NCI-H526 (cell line): ENCODE data around the gene NTN1.
"Not testable (repeated sequence)": the region's sequence is repeated elsewhere in the genome, so short reads cannot be mapped to it uniquely, and the experiment has no call there.

Experiments
- DNase-seq, 2 experiments: peaks; one replicate each; lab custom pipeline; 2025; lab: John Stamatoyannopoulos, UW

Gene NTN1

GRCh38 chr17:9021158-9021991, at the start of gene NTN1:
Gene NTN1, plus strand, starts transcription at chr17:9021510. Its CDS starts 864 bp downstream, at chr17:9022374.
- DNase-seq = peak in 1 of 2 experiments; percentile 61

- no peak for DNase-seq
Observed at GRCh38 chr17:8975091-8975725, 46.1 kb upstream of the NTN1 start.

GRCh38 chr17:8976638-8977037, 44.7 kb upstream of the NTN1 start:
- peak; percentile 70 to 77 for DNase-seq

- DNase-seq = no peak
Observed at GRCh38 chr17:8979715-8980114, 41.6 kb upstream of the NTN1 start.

GRCh38 chr17:8981443-8981842, 39.9 kb upstream of the NTN1 start:
- DNase-seq = no peak

- not testable (repeated sequence) for DNase-seq
Observed at GRCh38 chr17:8984225-8984624, 37.1 kb upstream of the NTN1 start.

- no peak for DNase-seq
Observed at GRCh38 chr17:8985054-8985701, 36.1 kb upstream of the NTN1 start.

- no peak for DNase-seq
Observed at GRCh38 chr17:8986295-8986694, 35.0 kb upstream of the NTN1 start.

GRCh38 chr17:8988263-8988935, 32.9 kb upstream of the NTN1 start:
- DNase-seq = not testable (repeated sequence)

- peak in 1 of 2 experiments; percentile 55 for DNase-seq
Observed at GRCh38 chr17:8991514-8992285, 29.6 kb upstream of the NTN1 start.

- peak; percentile 23 to 73 for DNase-seq
Observed at GRCh38 chr17:8994319-8994718, 27.0 kb upstream of the NTN1 start.

- peak in 1 of 2 experiments; percentile 2 for DNase-seq
Observed at GRCh38 chr17:8995711-8996110, 25.6 kb upstream of the NTN1 start.

- DNase-seq = peak in 1 of 2 experiments; percentile 50
Observed at GRCh38 chr17:8997994-8998628, 23.2 kb upstream of the NTN1 start.

GRCh38 chr17:9001559-9001958, 19.8 kb upstream of the NTN1 start:
- no peak for DNase-seq

- DNase-seq = peak in 1 of 2 experiments; percentile 29
Observed at GRCh38 chr17:9002227-9002605, 19.1 kb upstream of the NTN1 start.

GRCh38 chr17:9002606-9003354, 18.5 kb upstream of the NTN1 start:
- peak in 1 of 2 experiments; percentile 56 for DNase-seq

GRCh38 chr17:9003355-9004131, 17.8 kb upstream of the NTN1 start:
- DNase-seq = peak in 1 of 2 experiments; percentile 19

GRCh38 chr17:9004132-9004960, 17.0 kb upstream of the NTN1 start:
- DNase-seq = no peak

GRCh38 chr17:9004961-9005285, 16.4 kb upstream of the NTN1 start:
- no peak for DNase-seq
